Measurements from ENCODE around the gene ABCC11.

The ABCC11 gene

DNA sequence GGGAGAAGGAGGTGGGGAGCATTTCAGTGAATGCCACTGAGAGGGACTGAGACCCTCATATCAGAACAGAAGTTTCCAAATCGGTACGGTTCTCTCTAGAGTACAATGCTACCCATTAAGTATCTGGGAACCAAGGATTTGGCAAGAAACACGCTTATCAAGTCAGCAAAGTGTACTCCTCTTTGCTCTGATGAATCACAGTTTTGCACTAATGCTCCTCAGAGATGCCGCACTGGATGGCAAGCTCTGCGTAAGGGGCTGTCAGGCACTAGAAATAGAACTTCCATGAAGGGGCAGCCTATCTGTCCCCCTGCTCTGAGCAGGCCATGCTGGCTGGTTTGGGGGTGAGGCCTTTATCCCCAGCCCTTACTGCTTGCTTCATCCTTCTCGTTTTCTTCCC, 86.8 kb downstream of the ABCC11 start:
- no peak for DNase-seq

DNA sequence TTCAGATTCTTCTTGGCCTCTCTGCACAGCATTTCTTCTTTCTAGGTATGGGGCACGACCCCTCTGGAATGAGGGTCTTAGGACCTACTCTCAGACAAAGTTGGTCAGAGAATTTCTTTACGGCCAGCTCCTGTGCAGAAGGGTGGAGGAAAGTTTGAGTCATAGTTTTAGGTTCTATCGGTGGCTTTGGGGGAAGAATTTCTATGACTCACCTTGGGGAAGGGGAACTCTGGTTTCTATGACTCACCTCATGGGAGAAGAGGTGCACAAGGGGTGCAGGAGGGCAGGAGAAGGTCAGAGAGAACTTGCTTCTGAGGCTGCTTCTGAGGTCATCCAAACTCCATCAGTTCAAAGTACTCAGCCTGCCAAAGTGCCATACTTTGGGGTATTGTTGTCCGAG, 89.0 kb downstream of the ABCC11 start:
- DNase-seq, result peak; percentile 73

DNA sequence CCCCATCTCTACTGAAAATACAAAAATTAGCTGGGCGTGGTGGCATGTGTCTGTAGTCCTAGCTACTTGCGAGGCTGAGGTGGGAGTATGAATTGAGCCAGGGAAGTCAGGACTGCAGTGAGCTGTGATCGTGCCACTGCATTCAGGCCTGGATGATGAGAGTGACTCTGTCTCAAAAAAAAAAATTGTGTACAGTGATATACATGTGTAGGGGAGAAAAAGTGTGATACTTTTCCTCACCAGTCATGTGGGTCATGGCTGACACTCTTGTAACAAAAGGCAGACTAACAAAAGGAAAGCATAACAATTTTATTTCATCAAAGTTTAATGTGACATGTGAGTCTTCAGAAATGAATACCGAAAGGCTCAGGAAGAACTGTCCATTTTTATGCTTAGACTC, 89.5 kb downstream of the ABCC11 start:
- no peak for DNase-seq

DNA sequence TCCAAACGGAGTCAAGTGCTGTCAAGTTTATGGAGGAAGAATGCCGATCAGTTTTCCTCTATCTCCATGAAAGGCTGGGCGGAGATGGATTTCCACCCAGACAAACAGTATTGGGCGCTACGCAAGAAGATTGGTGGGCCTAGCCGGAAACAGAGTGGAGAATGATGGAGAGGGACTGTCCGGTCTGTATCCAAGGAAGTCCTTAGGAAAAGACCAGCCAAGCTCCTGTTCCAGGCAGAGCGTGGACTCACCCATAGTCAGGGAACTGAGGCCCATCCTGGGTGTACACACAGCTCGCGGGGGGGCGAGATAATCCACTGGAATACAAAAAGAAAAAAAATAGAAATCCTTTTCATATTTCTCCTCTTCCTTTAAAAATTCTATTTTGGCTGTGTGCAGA, 90.0 kb downstream of the ABCC11 start:
- no peak for DNase-seq

DNA sequence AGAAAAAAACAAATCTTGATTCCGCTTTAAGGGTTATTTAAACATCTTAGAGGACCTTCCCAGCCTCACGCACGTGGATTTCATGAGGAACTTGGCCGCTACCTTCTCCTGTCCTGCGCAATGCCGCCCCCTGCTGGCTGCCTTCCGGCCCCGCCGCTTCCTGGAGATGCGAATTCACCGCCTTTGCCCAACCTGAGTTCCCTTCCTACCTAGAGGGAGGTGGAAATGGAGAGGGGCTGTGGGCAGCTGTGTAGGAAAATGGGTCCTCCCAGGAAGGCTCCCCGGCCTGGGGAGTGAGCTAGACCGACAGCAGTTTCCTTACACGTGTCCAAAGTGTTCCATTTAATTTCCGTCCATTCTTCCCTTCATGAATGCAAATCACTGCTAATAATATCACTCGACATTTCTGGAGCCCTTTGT, 90.5 kb downstream of the ABCC11 start:
- DNase-seq, result peak; percentile 67

DNA sequence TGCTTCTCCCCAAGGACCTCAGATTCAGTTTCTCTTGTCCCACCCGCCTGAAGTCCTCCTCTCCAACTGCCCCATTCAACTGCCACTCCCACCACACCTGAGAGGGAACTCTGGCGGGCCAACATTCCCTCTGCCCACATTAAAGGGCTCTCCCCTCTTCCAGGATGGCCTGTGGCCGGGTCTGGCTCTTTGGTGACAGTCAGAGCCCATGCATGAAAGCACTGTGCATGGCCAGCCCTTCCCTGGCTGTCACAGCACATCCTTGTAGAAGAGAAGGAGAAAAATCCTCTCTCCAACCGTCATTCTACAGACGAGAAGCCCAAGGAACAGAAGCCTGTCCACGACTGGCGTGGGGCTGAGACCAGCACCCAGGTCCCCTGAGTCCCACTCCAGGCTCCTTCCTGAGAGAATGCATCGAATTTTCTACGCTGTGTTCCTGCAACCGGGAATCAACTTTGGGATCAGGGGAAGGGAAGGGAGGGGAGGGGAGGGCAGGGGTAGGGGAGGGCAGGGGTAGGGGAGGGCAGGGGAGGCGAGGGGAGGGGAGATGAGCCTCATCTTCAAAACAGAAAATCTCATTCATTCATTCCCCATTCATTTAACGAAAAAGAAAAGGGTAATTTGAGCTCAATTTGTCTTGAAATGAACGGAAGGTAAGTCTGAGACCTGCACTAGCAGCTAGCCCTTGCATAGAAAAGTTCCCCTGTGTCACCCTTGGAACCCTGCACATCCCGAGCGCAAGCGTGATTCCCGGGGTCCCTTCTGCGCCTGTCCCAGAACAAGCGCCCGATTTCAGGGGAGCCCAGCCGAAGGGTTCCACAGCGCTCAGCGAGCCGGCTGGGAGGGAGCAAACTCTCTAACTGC, 91.2 kb downstream of the ABCC11 start, which contains the start of gene ABCC12:
Gene ABCC12 (minus strand): TSS at position 68 of the 864 bp plus-strand sequence. CDS start 9,569 bp downstream, outside the sequence.
- DNase-seq, result no peak

DNA sequence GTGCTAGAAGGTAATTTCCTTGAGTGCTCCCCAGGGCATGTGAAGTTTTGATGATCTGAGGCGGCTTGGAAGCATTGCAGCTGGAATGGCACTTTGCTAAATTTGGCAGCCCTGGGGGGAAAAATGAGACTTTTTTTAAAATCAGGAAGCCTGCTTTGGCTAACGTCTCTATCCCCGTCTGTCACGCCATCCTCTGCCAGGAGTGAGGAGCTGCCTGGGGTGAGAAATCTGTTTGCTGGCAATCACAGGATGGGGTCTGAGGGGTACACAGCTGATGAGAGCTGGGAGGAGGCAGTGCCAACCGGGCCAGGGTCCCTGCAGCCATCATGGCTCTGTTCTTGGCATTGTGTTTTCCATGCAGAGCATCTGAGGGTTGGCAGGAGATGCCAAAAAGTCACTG, 93.6 kb downstream of the ABCC11 start:
- DNase-seq, result no peak

DNA sequence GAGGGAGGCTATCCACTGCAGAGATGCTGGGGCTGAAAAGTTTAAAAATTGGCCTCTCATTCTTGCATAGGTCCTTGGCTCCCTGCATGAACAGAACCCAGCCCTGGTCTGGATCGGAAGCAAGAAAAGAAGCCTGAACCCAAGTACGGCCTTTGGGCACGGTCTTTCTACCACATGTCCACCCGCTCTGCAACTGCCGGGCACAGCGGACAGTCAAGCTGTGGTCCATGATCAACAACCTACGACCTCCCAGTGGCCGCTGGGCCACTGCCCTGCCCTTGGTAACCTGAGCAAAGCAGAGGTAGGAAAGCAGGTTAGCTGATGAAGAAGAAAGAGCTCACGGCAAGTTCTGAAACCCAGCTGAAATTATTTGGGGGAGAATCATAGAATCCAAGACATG, 95.1 kb downstream of the ABCC11 start:
- DNase-seq, result no peak

DNA sequence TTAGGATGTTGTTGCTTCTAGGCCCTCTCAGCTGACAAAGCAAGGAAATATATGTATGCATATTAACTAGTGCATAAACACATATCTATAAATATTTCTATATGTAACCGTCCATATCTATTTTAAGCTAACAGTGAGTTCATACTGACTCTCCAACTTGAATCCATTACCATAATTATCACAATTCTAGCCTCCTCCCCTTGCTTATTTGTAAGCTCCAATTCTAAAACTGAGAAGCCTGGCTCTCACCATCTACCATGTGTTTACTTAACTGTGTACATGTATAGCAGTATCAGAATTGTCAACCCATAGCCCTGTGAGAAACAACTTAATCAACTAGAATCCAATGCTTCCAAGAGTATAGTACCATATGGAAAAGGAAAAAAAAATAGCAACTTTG, 96.6 kb downstream of the ABCC11 start:
- DNase-seq, result no peak

DNA sequence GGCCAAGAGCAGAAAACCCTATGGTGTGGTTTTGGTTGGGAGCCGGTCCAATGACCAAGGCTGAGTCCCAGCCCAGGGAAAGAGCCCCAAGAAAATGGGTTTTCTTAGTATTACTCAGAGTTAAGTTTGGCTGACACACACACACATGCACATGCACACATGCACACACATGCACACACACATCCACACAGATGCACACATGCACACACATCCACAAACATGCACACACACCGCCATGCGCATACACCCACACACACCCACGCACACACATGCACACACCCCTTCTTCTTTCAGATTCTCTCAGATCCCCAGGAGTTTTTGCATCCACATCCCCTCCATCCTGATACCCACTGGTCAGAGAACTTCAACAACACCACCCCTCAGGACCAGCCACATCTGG, 100.6 kb downstream of the ABCC11 start:
- no peak for DNase-seq

DNA sequence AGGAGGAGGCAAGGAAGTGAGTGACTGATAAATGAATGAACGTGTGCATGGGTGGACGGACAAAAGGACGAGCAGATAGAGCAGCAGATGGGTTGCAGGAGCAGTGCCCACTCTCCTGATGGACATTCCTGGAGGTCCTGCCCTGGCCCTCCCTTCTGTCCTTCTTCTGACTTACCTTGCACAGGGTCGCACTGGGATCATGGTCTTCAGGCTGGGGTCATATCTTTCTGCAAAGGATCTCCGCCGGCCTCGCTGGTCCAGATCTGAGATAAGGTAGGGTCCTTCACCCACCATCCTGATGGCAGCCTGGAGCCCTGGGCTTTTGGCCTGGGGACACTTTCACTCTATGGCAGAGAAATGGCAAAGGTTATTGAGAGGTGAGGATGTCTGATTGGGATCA, 101.2 kb downstream of the ABCC11 start:
- no peak for DNase-seq

DNA sequence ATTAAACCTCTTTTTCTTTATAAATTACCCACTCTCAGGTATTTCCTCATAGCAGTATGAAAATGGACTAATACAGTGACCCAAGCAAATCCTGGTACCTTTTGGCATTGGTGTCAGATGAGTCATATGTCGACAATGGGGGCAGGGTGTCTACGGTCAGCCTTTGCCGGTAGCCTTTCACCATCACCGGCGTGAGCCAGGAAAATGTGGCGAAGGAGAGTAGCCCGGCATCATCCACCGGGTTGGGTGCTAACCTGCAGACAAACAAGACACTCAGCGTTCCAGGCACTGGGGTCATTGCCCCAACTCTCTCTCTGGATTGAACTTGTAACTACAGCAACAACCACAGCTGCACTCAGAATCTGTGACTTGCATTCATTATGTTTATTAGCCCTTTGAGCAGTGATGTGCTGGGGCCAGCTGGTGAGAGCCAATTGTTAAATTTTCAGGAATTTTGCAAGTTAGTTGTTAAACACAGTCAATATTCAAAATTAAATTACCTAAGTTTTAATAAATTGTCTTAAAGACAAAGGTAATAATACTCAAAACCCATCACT, 103.4 kb downstream of the ABCC11 start:
- DNase-seq, result no peak

DNA sequence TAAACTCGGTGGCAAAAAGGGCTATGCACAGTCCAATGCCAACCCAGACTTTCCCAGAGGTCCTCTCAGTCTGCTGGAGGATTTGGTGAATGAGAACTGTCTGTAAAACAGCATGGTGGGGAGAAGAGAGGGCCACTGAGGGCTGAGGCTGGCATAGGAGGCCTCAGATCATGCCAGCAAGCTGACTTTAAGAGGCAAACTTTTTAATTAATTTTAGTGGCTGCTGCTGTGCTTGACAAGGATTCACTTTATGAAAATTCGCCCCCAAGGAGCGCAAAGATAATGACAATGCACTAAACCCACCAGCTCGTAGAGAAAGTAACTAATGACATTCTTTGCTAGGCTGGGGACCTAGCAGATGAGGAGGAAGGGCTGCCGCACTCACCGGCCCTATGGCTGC, 106.5 kb downstream of the ABCC11 start:
- no peak for DNase-seq

DNA sequence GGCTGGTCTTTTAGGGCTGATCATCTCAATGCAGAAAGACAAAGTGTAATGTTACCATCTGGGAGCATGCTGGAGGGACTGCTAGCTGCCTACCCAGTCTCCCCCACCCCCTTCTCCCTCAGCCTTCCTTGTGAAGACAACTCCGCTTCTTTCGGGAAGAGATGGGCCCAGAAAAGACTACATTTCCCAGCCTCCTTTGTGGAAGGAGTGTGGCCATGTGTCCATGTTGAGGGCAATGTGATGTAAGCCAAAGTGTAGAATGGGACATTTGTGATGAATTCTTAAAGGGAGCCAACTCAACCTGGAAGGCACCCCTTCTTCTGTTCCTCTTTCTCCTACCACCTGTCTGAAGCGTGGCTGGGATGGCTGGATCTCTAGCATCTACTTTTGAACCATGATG, 107.8 kb downstream of the ABCC11 start:
- no peak for DNase-seq

DNA sequence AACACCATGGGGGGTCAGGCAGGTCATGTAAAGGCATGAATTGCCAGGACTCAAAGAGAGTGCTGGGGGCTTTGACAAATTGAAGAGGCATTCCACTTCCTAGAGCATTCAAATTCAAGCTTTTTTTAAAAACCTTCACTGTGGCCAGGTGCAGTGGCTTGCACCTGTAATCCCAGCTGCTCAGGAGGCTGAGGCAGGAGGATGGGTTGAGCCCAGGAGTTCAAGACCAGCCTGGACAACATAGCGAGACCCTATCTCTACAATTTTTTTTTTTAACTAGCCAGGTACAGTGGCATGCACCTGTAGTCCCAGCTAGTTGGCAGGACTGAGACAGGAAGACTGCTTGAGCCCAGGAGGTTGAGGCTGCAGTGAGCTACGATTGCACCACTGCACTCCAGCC, 108.8 kb downstream of the ABCC11 start:
- DNase-seq, result no peak

DNA sequence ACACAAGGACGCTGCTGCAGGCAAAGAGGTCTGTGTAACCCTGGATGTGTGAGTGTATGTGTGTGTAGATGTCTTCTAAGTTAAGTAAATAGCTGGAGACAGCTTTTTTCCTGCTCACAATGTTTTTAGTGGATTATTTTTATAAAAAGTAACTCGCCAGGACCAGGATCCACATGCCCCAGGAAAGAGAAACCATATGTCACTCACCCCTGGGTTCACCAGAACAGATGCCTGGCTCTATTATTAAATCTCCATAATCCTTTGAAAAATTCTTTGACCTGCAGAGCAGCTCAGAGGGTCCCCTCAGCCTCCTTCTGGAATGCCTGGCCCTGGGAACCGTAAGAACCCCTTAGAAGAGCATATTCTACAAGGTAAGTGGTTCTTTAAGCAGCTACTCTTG, 109.5 kb downstream of the ABCC11 start:
- DNase-seq, result no peak

DNA sequence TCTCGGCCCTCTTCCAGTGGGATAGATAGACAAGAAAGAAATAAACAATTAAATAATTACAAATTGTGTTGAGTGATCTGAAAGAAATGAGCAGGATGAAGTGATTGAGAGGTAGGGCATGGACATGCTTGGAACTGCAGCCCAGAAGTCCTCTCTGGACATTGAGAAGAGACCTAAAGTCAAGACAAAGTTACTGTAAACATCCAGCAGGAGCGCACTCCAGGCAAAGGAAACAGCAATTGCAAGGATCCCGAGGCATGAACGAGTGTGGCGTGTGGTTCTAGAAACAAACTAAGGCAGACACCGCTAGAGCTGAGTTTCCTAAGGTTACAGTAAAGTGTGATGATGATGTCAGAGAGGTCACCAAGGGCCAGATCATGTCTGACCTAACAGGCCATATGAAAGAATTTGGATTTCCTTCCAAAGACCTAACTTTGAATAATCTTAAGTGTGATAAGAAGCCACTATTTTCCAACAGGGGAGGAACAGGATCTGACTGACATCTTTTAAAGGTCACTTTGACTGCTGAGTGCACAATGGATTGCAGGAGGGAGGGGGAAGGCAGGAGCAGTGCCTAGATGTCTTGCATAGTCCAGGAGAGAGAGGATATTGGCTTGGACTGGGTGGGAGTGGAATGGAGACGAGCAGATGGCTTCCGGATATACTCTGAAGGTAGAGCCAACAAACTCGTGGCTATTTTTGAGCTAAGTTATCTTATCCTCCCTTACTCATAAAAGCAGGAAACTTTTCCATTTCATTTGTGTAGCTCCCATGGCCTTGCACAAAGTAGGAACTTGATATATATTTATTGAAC, 110.6 kb downstream of the ABCC11 start:
- DNase-seq, result no peak

DNA sequence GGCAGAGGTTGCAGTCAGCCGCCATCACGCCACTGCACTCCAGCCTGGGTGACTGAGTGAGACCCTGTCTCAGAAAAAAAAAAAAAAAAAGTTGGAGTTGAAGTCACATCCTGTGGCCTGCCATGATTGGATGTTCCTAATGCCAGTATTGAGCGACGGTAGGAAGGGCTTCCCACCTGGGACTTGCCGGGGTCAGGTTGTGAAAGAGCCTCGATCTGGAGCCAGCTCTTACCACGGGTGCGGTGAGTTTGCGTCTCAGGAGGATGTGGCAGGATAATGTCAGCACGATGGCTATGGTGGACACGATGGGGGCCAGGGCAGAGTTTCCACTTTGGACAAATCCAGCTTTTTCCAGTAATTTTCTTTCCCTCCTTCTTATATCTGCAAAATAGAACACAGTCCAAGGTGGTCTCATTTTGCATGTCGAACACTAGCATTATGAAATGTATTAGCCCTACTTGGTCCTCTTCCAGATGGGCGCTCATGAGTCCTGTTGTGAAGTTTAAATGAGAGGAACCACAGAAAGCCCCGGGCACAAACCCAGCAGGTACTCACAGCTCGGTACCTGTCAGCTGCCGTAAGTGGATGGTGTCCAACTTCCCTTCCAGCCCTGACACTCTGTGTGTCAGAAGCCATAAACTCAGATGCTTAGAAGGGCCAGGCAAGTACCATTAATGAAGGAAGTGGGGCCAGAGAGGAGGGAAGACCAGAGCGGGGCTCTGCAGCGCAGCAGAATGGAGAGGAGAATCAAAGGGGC, 113.7 kb downstream of the ABCC11 start:
- no peak for DNase-seq

DNA sequence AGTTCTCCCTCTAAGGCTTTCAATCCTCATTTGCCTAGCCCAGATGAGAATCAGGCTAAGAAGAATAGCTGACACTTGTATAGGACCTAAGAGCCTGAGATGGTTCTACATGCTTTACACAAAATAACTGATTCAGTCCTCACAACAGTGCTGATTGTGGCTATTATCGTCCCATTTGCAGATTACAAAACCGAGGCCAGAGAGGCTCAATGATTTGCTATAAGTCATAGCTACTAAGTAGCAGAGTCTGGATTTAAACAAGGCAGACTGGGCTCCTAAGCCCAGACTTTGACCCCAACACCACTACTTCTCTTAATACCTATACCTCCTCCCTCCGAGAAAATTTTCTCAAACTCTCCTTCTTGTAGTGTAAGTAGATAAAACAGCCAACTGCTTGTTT, 114.6 kb downstream of the ABCC11 start:
- no peak for DNase-seq

DNA sequence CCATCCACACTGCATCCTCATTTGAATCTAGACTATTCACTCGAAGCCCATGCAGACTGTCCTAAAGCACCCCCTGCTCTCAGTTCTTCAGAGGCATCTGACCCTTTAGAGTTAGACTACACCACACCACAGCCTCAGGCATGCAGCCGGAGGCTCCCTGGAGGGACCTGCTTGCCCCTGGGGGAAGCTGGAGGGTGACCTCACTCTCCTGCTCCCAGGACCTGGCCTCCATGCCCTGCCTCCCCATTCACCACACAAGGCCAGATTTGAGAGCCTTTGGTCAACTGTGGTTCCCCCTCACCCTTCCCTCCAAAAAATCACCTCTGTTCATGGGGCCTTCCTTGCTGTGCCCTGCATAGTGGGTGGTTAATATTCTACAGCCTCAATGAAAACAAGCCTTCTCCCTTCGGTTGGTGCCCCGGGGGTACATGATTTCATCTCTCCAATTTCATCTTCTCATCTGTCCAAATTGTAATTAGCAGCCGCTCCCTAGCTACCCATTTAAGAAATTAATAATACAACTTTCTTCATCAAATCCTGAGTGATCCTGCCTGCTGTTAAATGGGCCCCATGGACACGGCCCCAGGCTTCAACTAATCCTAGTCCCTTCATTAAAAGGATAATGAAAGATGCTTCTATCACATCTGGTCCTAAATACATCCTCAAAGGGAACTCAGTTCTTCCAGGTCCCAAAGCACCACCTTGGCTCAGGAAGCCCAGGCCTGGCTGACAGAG, 116.0 kb downstream of the ABCC11 start:
- no peak for DNase-seq

DNA sequence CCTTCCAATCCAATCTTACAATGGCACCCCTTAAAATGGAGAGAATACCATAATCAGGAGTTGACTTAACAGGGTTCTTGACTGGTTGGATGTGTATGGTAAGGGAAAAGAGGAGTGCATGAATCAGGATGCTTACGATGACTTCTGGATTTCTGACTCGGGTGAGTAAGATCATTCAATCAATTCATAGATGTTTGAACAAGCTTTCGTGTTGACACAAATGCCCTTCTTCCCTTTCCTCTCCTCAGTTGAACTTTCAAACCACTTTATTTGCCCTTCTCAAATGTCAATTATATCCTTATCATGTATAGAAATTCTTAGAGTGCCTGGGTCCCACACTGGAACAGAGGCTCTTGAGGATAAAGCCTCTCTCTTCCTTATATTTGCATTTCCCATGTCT, 117.4 kb downstream of the ABCC11 start:
- no peak for DNase-seq

DNA sequence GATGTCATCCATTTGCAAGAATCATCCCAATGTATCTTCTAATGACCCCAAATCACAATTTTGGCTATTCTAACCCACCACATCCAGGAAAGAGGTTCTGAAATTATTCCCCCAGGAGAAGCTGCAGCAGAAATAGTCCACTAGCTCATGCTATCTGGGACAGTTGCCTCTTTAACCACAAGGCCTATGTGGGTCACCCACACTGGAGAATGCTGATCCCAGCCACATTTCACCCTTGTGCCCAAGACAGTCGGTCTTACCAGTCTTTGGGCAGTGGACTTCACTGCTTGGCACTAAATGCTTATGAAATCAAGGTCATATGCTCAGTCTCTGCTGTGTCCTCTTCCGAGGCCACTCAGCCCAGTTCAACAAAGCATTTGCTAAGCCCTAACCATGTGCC, 118.6 kb downstream of the ABCC11 start:
- no peak for DNase-seq
